ENCODE results near the gene ZNF680.
"Not testable (repeated sequence)": the region's sequence is repeated elsewhere in the genome, so short reads cannot be mapped to it uniquely, and the experiment has no call there.

ZNF680 gene

DNA sequence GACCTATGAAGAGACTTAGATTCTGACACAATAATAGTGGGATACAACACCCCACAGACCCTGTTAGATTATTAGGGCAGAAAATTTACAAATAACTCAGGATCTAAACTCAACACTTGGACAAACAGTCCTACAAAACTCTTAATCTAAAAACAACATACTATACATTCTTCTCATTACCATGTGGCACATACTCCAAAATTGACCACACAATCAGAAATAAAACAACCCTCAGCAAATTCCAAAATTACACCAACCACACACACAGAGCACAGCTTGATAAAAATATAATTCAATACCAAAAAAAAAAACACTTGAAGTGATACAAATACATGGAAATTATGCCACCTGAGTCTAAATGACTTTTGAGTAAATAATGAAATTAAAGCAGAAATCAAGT is 7.8 kb downstream of the ZNF680 start:
- DNase-seq (ENCODE audit: low spot score) = no peak

DNA sequence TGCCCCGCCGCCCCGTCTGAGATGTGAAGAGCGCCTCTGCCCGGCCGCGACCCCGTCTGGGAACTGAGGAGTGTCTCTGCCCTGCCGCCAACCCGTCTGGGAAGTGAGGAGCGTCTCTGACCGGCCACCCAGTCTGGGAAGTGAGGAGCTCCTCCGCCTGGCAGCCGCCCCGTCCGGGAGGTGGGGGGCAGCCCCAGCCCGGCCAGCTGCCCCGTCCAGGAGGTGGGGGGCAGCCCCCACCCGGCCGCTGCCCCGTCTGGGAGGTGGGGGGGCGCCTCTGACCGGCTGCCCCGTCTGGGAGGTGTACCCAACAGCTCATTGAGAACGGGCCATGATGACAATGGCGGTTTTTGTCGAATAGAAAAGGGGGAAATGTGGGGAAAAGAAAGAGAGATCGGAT is 8.7 kb downstream of the ZNF680 start:
- DNase-seq (ENCODE audit: low spot score) = not testable (repeated sequence)

DNA sequence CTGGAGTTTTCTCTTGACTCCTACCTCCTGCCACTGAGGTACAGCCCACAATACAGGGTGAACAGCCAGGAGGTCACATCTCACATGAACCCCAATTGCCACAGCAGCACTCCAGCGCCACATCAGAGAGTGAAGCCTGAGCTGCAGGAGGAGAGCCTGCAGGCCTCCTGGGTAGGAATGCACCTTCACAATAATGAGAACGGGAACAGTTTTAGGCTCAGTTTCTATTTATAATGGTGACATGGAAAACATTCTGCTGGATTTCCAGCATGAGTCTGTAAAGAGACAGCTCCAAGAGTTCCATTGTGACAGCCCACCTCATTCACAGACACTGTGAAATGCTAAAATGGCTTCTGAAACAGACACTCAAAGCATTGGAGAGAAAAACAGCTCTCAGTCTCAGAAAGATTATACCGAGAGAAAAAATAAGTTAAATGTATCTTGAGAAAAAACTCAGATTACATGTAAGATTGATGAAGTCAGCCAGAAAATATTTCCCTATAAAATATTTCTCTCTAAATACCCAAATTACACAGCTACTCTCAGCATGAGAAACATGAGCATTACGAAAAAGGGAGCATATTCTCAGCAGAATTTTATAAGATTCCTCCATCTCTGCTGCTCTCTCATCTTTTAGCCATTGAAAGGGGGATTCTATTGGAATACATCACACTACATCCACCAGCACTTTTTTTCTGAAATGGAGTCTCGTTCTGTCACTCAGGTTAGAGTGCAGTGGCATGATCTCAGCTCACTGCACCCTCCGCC is 11.3 kb downstream of the ZNF680 start:
- no peak for DNase-seq (ENCODE audit: low spot score)

DNA sequence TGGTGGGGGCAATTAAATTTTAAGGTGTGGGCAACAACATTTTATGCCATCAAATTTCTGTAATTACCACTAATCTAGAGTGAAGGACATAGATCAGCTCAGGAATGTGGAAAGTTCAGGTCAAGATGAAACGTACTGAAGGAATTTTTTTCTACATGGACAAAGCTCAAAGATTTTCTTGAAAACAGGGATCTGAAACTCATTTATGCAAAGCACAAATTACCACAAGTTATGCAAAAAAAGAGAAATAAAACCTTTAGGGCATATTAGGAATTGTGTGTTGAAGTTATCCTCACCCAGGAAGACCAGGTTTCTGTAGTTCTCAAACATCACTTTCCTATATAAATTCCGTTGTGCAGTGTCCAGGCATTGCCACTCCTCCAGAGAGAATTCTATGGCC is 18.9 kb downstream of the ZNF680 start:
- no peak for DNase-seq (ENCODE audit: low spot score)

DNA sequence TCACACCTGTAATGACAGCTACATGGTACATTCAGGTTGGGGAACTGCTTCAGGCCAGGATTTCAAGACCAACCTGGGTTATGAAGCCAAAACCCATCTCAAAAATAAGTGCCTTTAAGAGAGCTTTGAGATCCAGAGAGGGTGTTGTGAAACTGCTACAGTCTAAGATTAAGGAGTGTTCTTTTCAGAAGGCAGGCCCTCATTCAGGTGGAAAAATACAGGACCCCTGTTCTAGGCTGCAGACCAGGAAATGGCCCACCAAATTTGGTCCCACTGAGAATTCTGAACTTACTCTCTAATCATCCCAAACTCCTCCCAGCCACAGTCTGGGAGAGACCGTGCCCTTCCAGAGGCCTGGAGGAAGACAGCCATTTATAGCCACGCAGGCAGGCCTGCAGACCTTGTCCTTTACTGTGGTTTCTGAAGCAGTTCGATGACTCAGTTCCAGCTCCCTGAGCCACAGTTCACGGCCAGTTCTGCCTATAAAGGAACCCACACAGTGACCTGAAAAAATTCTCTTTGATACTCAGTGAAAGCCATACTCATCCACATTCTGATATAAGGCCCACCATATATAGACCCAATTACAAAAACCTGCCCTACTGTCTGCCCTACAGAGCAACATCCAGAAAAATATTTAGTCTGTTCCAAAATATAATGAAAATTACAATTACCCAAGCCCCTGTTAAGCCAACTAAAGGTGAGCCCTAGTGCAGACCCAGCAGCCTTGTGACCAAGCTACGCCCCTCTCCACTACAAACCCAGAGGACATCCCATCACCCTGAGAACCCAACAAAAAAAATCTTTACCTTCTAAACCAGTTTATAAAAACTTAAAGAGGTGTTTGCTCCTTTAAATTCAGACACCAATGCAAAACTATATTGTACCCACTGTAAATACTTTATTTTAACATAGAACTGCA is 21.2 kb downstream of the ZNF680 start:
- no peak for DNase-seq (ENCODE audit: low spot score)

DNA sequence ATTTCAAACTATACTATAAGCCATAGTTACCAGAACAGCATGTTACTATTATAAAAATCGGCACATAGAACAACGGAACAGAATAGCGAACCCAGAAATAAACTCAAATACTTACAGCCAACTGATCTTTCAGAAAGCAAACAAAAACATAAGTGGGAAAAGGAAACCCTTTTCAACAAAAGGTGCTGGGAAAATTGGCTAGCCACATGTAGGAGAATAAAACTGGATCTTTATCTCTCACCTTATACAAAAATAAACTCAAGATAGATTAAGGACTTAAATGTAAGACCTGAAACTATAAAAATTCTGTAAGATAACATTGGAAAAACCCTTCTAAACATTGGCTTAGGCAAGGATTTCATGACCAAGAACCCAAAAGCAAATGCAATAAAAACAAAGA is 29.1 kb downstream of the ZNF680 start:
- no peak for DNase-seq (ENCODE audit: low spot score)

DNA sequence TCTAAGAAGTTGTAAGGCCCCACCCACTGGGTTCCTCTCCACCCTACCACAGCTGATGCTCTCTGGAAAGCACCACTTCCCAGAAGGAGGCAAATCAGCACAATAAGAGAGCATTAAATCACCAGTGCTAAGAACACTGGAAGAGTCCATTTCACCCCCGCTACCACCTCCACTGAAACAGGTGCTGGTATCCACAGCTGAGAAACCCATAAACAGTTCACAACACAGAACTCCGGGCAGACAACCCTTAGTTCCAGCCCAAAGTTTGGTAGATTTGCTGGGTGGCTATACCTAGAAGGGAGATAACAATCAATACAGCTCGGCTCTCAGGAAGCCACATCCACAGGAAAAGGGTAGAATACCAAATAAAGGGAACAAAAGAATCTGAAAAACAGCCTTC is 34.1 kb downstream of the ZNF680 start:
- no peak for DNase-seq (ENCODE audit: low spot score)

DNA sequence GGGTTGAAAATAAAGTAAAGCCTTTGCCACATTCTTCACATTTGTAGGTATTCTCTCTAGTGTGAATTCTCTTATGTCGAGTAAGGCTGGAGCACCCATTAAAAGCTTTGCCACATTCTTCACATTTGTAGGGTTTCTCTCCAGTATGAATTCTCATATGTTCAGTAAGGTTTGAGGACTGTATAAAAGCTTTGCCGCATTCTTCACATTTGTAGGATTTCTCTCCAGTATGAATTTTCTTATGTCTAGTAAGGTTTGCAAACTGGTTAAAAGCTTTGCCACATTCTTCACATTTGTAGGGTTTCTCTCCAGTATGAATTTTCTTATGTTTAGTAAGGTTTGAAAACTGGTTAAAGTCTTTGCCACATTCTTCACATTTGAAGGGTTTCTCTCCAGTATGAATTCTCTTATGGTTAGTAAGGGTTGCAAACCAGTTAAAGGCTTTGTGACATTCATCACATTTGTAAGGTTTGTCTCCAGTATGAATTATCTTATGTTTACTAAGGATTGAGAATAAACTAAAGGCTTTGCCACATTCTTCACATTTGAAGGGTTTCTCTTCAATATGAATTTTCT is 41.4 kb downstream of the ZNF680 start:
- no peak for DNase-seq (ENCODE audit: low spot score)

DNA sequence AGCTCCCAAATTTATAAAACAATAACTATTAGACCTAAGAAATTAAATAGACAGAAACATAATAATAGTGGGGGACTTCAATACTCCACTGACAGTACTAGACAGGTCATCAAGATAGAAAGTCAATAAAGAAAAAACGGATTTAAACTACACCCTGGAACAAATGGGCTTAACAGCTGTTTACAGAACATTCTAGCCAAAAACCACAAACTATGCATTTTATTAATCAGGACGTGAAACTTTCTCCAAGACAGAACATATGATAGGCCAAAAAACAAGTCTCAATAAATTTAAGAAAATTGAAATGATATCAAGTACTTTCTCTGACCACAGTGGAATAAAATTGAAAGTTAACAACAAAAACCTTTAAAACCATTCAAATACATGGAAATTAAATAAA is 46.4 kb downstream of the ZNF680 start:
- DNase-seq (ENCODE audit: low spot score) = no peak

DNA sequence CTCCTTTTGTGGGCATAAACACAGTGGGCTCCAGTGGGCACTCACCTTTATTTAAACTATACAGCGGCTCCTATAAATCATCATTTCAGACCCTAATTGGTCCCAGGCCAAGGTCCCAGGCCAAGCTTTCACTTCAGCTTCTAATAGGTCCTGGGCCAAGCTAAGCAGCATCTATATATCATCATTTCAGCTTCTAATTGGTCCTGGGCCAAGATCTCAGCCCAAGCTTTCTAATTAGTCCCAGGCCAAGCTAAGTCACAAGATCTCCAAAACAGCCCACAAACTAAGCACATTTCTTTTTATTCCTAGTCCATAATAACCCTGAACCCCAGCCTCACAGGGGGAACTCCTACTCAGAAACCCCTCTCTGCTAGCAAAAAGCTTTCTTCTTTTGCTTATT is 47.1 kb downstream of the ZNF680 start:
- DNase-seq (ENCODE audit: low spot score) = no peak

DNA sequence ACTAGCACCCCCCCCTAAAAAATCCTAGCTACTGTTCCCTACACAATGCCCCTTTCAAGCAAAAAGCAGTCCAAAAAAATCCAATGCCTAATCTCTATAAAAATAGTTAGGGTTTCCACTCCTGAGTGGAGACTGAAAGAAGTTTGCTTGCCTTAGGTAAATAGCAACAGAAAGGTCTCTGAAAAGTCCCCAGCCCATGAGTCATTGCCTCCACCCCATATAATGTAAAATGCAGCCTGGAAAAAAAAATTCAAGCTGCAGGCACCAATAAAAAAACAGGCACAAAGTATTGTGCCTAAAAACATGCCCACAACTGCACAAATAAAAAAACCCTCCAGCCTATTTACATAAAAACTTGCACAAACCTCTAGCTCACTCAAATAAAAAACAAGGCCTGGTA is 47.5 kb downstream of the ZNF680 start:
- DNase-seq (ENCODE audit: low spot score) = no peak

DNA sequence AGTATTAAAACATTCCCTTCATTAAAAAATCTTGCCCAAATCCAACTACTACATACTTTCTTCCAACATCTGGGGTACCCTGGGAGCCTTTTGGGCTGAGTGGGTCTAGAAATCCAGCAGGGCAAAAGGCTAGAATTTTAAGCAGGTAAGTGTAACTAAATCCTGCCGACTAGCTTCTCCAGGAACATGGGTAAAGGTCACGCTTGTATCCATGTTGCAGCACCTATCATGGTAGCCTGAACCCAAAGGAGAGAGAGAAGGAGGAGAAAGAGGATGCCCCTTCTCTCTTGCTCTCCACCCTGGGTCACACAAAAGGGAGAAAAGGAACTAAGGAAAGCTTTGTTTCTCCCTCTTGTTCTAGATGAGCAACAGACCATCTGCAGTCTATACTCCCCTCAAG is 53.3 kb downstream of the ZNF680 start:
- no peak for DNase-seq (ENCODE audit: low spot score)

DNA sequence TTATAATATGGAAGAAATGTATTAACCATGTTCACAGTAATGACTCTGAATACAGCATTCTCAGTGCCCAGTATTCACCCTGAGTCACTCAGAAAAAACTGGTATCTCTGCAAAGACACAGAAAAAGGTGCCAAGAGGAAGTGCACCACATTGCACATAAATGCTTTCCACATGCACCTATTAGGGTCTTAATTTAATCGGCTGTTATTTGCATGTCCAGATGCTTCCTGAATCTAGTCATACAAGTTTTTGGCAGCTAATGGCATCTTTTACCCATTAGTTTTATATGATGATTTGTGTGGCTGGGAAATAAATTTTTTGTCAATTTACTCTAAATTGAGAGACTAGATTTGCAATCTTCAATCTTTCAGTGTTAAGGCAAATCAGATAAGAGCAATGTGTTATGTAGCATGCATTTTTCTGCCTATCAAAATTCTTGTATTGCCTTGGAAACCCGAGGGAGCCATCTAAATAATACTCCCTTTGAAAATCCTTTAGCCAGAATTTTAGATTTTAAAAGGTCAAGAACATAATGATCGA is 58.2 kb downstream of the ZNF680 start:
- no peak for DNase-seq (ENCODE audit: low spot score)

DNA sequence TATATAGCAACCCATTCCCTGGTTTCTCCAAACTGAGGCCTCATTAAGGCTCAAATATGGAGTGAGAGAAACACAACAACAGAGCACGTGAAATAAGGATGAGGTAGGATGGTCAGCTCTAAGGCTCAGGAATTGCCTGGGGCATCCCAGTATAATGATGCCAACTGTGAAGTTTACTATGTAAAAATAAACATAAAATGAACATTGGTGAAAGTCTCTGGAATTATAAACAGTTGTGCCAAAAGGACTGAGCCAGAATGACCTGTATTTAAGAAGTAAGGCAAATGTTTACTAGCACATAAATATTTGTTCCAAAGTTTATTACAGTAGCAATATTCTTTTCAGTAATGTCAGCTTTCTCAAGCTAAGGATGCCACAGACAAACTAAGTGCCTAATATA is 64.6 kb downstream of the ZNF680 start:
- no peak for DNase-seq (ENCODE audit: low spot score)

DNA sequence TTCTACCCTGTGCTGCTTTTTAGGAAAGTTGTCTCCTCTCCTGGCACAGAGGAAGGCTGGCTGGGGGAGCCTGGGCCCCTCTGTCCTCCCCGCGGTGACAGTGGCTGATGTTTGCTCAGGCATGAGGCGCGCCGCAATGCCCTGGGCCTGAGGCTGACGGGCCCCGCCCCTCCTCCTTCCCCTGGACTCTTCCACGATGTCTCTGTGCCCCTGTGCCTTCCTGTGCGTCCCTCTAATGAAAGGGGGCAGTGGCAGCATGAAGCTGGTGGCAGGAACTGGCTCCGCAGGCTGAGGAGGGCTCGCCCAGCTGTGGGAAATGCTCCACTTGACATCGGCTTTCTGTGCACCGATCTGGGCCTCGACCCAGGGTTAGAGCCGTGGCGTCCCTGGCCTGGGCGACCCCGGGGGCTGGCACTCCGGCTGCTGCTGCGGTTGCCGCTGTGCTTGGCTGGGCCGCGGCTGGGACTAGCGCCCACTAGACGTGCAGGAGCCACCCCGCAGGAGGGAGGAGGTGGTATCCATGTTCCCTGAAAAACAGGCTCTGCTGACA is 67.9 kb downstream of the ZNF680 start:
- DNase-seq (ENCODE audit: low spot score) = no peak

DNA sequence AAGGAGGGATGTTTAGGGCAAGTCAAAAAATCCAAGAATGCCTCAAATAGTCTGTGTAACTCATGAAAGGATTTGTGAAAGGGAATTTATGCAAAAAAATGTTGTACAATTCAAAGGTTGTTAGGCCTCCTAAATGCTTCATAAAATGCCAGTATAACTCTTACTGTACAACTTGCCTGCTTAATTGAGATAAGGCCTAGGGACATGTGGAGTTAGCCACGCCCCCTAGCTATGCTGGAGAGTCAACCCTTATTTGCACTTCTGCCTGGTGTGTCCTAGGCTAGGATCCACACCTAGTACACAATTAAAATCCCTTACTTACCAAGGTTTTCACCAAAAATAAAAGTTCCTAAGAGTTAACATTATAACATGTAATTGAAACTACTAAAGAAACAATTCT is 77.2 kb downstream of the ZNF680 start:
- no peak for DNase-seq (ENCODE audit: low spot score)
